ENCODE results near the gene KIAA0232. TPM values are rescaled to one million over a fixed set of nuclear protein-coding genes. Genes with fewer than 3 reads are reported as not detected.

The KIAA0232 gene
- total and polyA plus RNA-seq, 2 of the 8 experiments (the other 6 are each of a cell fraction or from before 2014, with no cell fraction given): 5.6 to 23.3 TPM

DNA sequence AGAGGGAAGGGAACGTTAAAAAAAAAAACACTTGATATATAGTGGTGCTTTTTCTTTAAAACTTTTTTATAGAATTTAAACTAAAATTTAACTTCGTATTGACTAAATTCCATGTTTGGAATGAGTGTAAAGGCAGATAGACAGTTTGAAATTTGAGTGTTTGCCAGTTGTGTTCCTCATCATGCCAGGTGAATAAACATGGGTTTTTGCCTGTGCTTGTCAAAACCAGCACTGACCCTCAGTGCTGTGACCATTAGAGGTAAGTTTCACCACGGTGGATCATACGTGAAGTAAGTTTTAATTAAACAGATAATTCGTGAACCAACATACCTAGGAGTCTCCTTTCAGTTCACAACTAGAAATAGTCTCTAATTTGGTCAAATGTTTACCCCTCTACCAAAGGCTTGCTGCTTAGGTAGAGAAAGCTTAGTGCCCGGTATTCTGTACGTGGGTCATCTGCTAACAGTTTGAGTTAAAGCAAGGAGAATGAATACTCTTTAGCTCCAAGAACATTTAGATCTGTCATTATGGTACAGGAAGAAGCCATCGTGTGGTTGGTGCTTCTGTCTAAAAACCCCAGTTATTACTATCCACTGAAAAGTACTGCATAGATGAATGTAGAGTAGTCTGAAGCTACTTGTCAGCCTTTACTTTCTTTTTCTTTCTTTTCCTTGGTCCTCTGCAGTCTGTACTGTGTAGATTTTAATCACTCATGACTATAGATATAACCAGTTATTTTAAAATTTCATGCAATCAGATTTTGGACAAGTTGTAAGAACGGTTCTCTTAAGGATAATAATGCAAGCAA, 32.7 kb downstream of the KIAA0232 start:
- WGBS, 2 experiments (ENCODE audit: extremely low coverage in 1 of 2, insufficient coverage in 1 of 2, insufficient read length in 1 of 2, insufficient replicate concordance in 2 of 2, low coverage in 1 of 2, low lambda C conversion rate in 2 of 2, missing lambda C conversion rate in 1 of 2): 86% methylated on average over 9 of the region's 9 CpGs; no CpG with 5 or more reads in 1 of the 2 experiments
- Histone ChIP-seq H3K27me3 (replicated peaks in 1 of 4; ENCODE audit: control insufficient read depth in 3 of 4, extremely low read depth in 1 of 4, insufficient read depth in 3 of 4, low read length in 3 of 4) (no peaks in the 10 kb centered on the region), H3K9me3 (ENCODE audit: insufficient read depth in 2 of 2, low read depth in 1 of 2, low read length in 1 of 2) (peaks cover 7 to 15% of the 10 kb centered on the region in 2 experiments; a peak in 3 of 4 replicates), H4K91ac (replicated peaks; ENCODE audit: insufficient read length, low read length) (no peak overlapping the region), H3K18ac (ENCODE audit: extremely low read depth, low read length) (no peak overlapping the region), H3K4me3 (ENCODE audit: extremely low read depth in 1 of 4, insufficient read depth in 2 of 4, low read depth in 3 of 4, low read length in 4 of 4) (no peak overlapping the region), H3K27ac (ENCODE audit: low read depth, low read length) (no peak overlapping the region), H3K36me3 (ENCODE audit: control insufficient read depth in 2 of 4, insufficient read depth in 4 of 4, low read length in 3 of 4) (peaks cover 0 to 5% (median 0%) of the 10 kb centered on the region in 4 experiments; a peak in 2 of 8 replicates), H4K20me1 (replicated peaks in 1 of 2; ENCODE audit: control insufficient read depth in 1 of 2, insufficient read depth in 2 of 2, low read length in 2 of 2) (peaks cover 2 to 9% of the 10 kb centered on the region in 2 experiments), H4K5ac (ENCODE audit: insufficient read length, low read depth, low read length) (no peak overlapping the region), H4K8ac (ENCODE audit: extremely low read depth, insufficient read depth, low read length) (no peak overlapping the region), H2BK5ac (ENCODE audit: low read depth, low read length) (no peak overlapping the region), H2BK120ac (replicated peaks; ENCODE audit: low read depth, low read length) (no peak overlapping the region), H2AFZ (ENCODE audit: low read length) (no peak overlapping the region), H3K4me2 (ENCODE audit: insufficient read depth in 1 of 2, low read depth in 2 of 2, low read length in 2 of 2) (no peak overlapping the region), H3K4me1 (replicated peaks in 1 of 4; ENCODE audit: control insufficient read depth in 3 of 4, insufficient read depth in 4 of 4, low read length in 3 of 4) (peaks cover 0 to 2% (median 0%) of the 10 kb centered on the region in 4 experiments; a peak in 1 of 7 replicates), H3K23ac (ENCODE audit: insufficient read length) (no peak overlapping the region), H2BK12ac (ENCODE audit: low read depth, low read length) (no peak overlapping the region), H2BK20ac (ENCODE audit: low read length) (no peak overlapping the region), H3K14ac (ENCODE audit: insufficient read length) (no peak overlapping the region), H3K56ac (replicated peaks; ENCODE audit: insufficient read length, low read depth, low read length) (no peak overlapping the region), H3K79me1 (ENCODE audit: low read depth, low read length) (no peaks in the 10 kb centered on the region), H3K23me2 (ENCODE audit: low read depth, low read length) (no peaks in the 10 kb centered on the region), H3K4ac (replicated peaks; ENCODE audit: insufficient read length, low read depth, low read length) (no peak overlapping the region), H2AK5ac (ENCODE audit: low read depth, low read length) (no peak overlapping the region), H3K79me2 (ENCODE audit: control insufficient read depth in 1 of 2, insufficient read depth in 2 of 2, low read length in 2 of 2) (peaks cover 0 to 72% of the 10 kb centered on the region in 2 experiments; a peak in 2 of 4 replicates), H2BK15ac (ENCODE audit: low read length) (no peak overlapping the region), H3K9ac (replicated peaks in 1 of 4; ENCODE audit: extremely low read depth in 1 of 4, low read depth in 3 of 4, low read length in 3 of 4) (no peak overlapping the region)
- DNase-seq (ENCODE audit: low read depth in 1 of 2, low spot score in 2 of 2): no peak
- FAIRE-seq: no peak
- ChIA-PET CTCF (ENCODE audit: partially characterized antibody) (no interaction called here), POLR2A (ENCODE audit: partially characterized antibody) (no interaction called here)
- TF ChIP-seq CREB1 (IDR thresholded peaks at IDR 0.05) (no peak), TAF7 (optimal IDR thresholded peaks at IDR 0.05; ENCODE audit: borderline replicate concordance, low read depth, low read length) (no peak), RNF2 (IDR thresholded peaks at IDR 0.05; ENCODE audit: borderline replicate concordance, low read depth, low read length, missing control alignments, poor library complexity, severe bottlenecking) (no peak), EZH2 (IDR thresholded peaks at IDR 0.05; ENCODE audit: low read depth, low read length, severe bottlenecking) (no peak), ASH2L (IDR thresholded peaks at IDR 0.05; ENCODE audit: low read length) (no peak), CEBPB (IDR thresholded peaks at IDR 0.05; ENCODE audit: low read depth, low read length) (no peak), CBX5 (IDR thresholded peaks at IDR 0.05; ENCODE audit: low read depth, low read length) (no peak), SP1 (IDR thresholded peaks at IDR 0.05; ENCODE audit: low read depth, low read length) (no peak), BRCA1 (IDR thresholded peaks at IDR 0.05; ENCODE audit: low read depth, low read length) (no peak), SIX5 (IDR thresholded peaks at IDR 0.05; ENCODE audit: low read depth, low read length) (no peak)
- TF ChIP-seq, protein P1, sequence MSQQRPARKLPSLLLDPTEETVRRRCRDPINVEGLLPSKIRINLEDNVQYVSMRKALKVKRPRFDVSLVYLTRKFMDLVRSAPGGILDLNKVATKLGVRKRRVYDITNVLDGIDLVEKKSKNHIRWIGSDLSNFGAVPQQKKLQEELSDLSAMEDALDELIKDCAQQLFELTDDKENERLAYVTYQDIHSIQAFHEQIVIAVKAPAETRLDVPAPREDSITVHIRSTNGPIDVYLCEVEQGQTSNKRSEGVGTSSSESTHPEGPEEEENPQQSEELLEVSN (IDR thresholded peaks at IDR 0.05): no peak
- TF ChIP-seq, protein P2, sequence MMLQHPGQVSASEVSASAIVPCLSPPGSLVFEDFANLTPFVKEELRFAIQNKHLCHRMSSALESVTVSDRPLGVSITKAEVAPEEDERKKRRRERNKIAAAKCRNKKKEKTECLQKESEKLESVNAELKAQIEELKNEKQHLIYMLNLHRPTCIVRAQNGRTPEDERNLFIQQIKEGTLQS (IDR thresholded peaks at IDR 0.05; ENCODE audit: insufficient read depth, low read depth, low read length): no peak

All from H1 (cell line).